ENCODE measurements around the gene AKT3.
"Not testable (repeated sequence)": the region's sequence is repeated elsewhere in the genome, so short reads cannot be mapped to it uniquely, and the experiment has no call there.

DNA sequence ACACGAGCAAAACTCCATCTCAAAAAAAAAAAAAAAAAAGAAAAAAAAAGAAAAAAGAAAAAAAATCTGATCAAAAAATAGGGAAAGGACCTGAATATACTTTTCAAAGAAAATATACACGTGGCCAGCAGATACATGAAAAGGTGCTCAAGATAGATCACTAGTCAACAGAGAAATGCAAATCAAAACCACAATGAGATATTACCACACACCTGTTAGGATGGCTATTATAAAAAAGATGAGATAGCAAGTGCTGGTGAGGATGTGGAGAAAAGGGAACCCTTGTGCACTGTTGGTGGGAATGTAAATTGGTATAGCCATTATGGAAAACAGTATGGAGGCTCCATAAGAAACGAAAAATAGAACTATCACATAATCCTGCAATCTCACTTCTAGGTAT, 260.8 kb downstream of the AKT3 start:
- TF ChIP-seq, protein P1, sequence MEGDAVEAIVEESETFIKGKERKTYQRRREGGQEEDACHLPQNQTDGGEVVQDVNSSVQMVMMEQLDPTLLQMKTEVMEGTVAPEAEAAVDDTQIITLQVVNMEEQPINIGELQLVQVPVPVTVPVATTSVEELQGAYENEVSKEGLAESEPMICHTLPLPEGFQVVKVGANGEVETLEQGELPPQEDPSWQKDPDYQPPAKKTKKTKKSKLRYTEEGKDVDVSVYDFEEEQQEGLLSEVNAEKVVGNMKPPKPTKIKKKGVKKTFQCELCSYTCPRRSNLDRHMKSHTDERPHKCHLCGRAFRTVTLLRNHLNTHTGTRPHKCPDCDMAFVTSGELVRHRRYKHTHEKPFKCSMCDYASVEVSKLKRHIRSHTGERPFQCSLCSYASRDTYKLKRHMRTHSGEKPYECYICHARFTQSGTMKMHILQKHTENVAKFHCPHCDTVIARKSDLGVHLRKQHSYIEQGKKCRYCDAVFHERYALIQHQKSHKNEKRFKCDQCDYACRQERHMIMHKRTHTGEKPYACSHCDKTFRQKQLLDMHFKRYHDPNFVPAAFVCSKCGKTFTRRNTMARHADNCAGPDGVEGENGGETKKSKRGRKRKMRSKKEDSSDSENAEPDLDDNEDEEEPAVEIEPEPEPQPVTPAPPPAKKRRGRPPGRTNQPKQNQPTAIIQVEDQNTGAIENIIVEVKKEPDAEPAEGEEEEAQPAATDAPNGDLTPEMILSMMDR (IDR thresholded peaks at IDR 0.05), result not testable (repeated sequence)
- not testable (repeated sequence) for TF ChIP-seq POLR2AphosphoS5 (IDR thresholded peaks at IDR 0.05)

Data from upper lobe of left lung (tissue), 4 donors.